OCI-LY3 (cell line): ENCODE measurements around the gene DARS2.

ENCODE experiments used
- CTCF ChIP-seq: fragments of 200-600, 300-600 bp; sonication (generic); IDR thresholded peaks from 2 replicates; pipeline ENCODE4 v1.5.1; 2014; ENCODE audit warnings: antibody characterized with exemption, low read length, low read depth
- EZH2phosphoT487 ChIP-seq: fragments of 200-600 bp; shearing (Covaris generic); IDR thresholded peaks from 2 replicates; pipeline ENCODE4 v1.6.1; 2018; ENCODE audit warnings: antibody characterized with exemption, mixed run types, low read depth

DNA sequence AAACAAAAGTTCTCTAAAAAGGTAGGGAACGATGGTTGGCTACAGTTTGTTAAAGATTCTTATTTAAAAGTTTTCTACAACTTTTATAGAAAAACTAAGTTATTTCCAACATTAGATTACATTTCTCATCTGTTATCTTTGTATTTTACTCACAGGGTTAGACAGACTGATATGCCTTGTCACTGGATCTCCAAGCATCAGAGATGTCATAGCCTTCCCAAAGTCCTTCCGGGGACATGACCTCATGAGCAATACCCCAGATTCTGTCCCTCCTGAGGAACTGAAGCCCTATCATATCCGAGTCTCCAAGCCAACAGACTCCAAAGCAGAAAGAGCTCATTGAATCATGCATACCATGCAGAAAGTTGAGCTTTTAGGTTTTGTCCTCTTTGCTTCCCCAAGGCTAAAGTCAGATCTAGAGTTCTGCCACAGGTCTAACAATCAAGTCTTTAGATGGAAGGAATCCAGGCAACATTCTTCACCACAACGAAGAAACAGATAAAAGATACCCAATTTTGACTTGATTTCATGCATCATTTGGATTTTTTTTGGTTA is 33.0 kb downstream of the DARS2 start:
- TF ChIP-seq CTCF (no peak), EZH2phosphoT487 (no peak)
